Measurements from ENCODE around the gene NFATC2.

- TF ChIP-seq EZH2 (IDR thresholded peaks at IDR 0.05; ENCODE audit: borderline replicate concordance, insufficient read depth, low read length, poor library complexity, severe bottlenecking) (no peak), CTCF (IDR thresholded peaks at IDR 0.05; ENCODE audit: poor library complexity, severe bottlenecking) (no peak), RAD21 (conservative IDR thresholded peaks at IDR 0.05) (no peak), POLR2AphosphoS5 (IDR thresholded peaks at IDR 0.05) (no peak), EP300 (conservative IDR thresholded peaks at IDR 0.05; ENCODE audit: poor library complexity, severe bottlenecking) (no peak), MXI1 (conservative IDR thresholded peaks at IDR 0.05; ENCODE audit: poor library complexity, severe bottlenecking) (no peak), SMC3 (conservative IDR thresholded peaks at IDR 0.05; ENCODE audit: poor library complexity) (no peak)
These were observed 105.2 kb downstream of the NFATC2 start for GRCh38 chr20:51437182-51437924.
